Osteoblast (primary cell): ENCODE results near the gene KCNQ1. TPM values are rescaled to one million over a fixed set of nuclear protein-coding genes. Genes with fewer than 3 reads are reported as not detected.

Experiments
- DNase-seq: peaks from one replicate; pipeline ENCODE4 v3.0.0; 2011; ENCODE audit warnings: low spot score, mixed read lengths; ENCODE audit not compliant: insufficient read length; ENCODE audit errors: missing footprints
- H2AFZ ChIP-seq: 2 replicates; pipeline ENCODE4 v1.6.0; 2011; ENCODE audit warnings: mild to moderate bottlenecking, low read length
- H3K27ac ChIP-seq: 2 replicates; pipeline ENCODE4 v1.5.1; 2011; ENCODE audit warnings: mild to moderate bottlenecking, low read depth, low read length, moderate library complexity
- H3K27me3 ChIP-seq: 2 replicates; pipeline ENCODE4 v1.6.0; 2012; ENCODE audit warnings: mild to moderate bottlenecking, control low read depth, inconsistent platforms, low read length, moderate library complexity; ENCODE audit not compliant: insufficient read depth
- H3K36me3 ChIP-seq: 2 replicates; pipeline ENCODE4 v1.5.1; 2011; ENCODE audit warnings: mild to moderate bottlenecking, low read length, control low read depth, moderate library complexity; ENCODE audit not compliant: insufficient read depth
- H3K4me1 ChIP-seq: 2 replicates; pipeline ENCODE4 v1.5.1; 2011; ENCODE audit warnings: mild to moderate bottlenecking, low read length, control low read depth, moderate library complexity; ENCODE audit not compliant: insufficient read depth
- H3K4me2 ChIP-seq: 2 replicates; pipeline ENCODE4 v1.6.0; 2011; ENCODE audit warnings: mild to moderate bottlenecking, low read length; ENCODE audit not compliant: insufficient read depth
- H3K4me3 ChIP-seq: fragments of 200-600 bp; sonication (generic); 3 replicates; pipeline ENCODE4 v1.5.1; 2012; ENCODE audit warnings: mild to moderate bottlenecking, low read length, inconsistent platforms; ENCODE audit not compliant: insufficient read depth
- H3K79me2 ChIP-seq: 2 replicates; pipeline ENCODE4 v1.6.0; 2012; ENCODE audit warnings: mild to moderate bottlenecking, low read length, control low read depth, inconsistent platforms; ENCODE audit not compliant: insufficient read depth
- H3K9me3 ChIP-seq: 2 replicates; pipeline ENCODE4 v1.5.1; 2011; ENCODE audit warnings: low read depth, low read length, control low read depth
- H4K20me1 ChIP-seq: 2 replicates; pipeline ENCODE4 v1.6.0; 2012; ENCODE audit warnings: mild to moderate bottlenecking, low read length, control low read depth; ENCODE audit not compliant: insufficient read depth
- total RNA-seq: library from RNA; depleted of rRNA; stranded (reverse); fragments of >200 nt; gene quantifications from 2 replicates; pipeline ENCODE4 v1.2.3, GENCODE V29; 2012
- TF ChIP-seq, protein P1 (sequence below): IDR thresholded peaks from 2 replicates; pipeline ENCODE4 v1.5.1; 2011; ENCODE audit warnings: mild to moderate bottlenecking, low read depth, low read length, moderate library complexity; ENCODE audit errors: extremely low read depth

Gene KCNQ1
- total RNA-seq, 1 donor: not detected

- Histone ChIP-seq H3K4me3 (no peak overlapping the region), H2AFZ (no peak overlapping the region), H3K9me3 (no peaks in the 10 kb centered on the region), H3K4me2 (no peak overlapping the region), H3K27me3 (no peaks in the 10 kb centered on the region), H3K36me3 (no peaks in the 10 kb centered on the region), H3K4me1 (peaks cover 7% of the 10 kb centered on the region), H4K20me1 (no peaks in the 10 kb centered on the region), H3K27ac (no peak overlapping the region), H3K79me2 (no peaks in the 10 kb centered on the region)
- TF ChIP-seq, protein P1, sequence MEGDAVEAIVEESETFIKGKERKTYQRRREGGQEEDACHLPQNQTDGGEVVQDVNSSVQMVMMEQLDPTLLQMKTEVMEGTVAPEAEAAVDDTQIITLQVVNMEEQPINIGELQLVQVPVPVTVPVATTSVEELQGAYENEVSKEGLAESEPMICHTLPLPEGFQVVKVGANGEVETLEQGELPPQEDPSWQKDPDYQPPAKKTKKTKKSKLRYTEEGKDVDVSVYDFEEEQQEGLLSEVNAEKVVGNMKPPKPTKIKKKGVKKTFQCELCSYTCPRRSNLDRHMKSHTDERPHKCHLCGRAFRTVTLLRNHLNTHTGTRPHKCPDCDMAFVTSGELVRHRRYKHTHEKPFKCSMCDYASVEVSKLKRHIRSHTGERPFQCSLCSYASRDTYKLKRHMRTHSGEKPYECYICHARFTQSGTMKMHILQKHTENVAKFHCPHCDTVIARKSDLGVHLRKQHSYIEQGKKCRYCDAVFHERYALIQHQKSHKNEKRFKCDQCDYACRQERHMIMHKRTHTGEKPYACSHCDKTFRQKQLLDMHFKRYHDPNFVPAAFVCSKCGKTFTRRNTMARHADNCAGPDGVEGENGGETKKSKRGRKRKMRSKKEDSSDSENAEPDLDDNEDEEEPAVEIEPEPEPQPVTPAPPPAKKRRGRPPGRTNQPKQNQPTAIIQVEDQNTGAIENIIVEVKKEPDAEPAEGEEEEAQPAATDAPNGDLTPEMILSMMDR: no peak
- peak; percentile 83 for DNase-seq
Observed at GRCh38 chr11:2734181-2735052, 289.6 kb downstream of the KCNQ1 start.

DNA sequence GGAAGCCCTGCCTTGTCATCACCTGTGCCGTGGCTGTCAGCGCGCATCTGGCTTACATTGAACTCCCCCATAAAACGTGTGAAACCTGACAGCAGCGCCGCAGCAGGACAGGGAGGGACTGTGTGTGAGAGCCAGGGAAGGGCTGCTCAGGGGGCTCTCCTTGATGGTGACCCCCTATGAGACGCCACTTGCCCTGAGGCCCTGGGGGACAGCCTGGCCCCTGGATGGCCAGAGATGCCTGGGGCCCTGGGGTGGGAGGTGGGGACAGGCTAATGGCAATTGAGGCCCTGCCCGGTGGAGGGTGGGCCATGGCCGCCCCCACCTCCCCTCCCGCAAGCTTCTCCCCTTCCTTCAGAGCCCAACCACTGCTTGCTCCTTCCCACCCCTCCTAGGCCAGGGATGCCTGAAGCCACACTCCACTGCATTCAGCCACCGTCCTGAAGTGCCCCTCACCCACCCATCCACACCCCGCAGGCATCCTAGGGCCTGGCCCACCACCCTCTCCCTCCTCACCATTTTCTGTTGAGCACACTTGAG, 290.3 kb downstream of the KCNQ1 start:
- TF ChIP-seq, protein P1: no peak
- Histone ChIP-seq H3K27me3 (no peaks in the 10 kb centered on the region), H2AFZ (no peak overlapping the region), H3K79me2 (no peaks in the 10 kb centered on the region), H3K4me3 (no peak overlapping the region), H3K9me3 (no peaks in the 10 kb centered on the region), H3K36me3 (no peaks in the 10 kb centered on the region), H4K20me1 (no peaks in the 10 kb centered on the region), H3K4me2 (no peak overlapping the region), H3K27ac (no peak overlapping the region), H3K4me1 (peaks cover 7% of the 10 kb centered on the region)
- peak; percentile 86 for DNase-seq

GRCh38 chr11:2736577-2737225, 291.9 kb downstream of the KCNQ1 start:
- Histone ChIP-seq H3K4me2 (no peak overlapping the region), H3K27me3 (no peaks in the 10 kb centered on the region), H3K79me2 (no peaks in the 10 kb centered on the region), H3K9me3 (no peaks in the 10 kb centered on the region), H3K27ac (no peak overlapping the region), H3K4me1 (peaks cover 13% of the 10 kb centered on the region), H4K20me1 (no peaks in the 10 kb centered on the region), H3K4me3 (no peak overlapping the region), H2AFZ (no peak overlapping the region), H3K36me3 (no peaks in the 10 kb centered on the region)
- TF ChIP-seq, protein P1: no peak
- peak; percentile 76 for DNase-seq

GRCh38 chr11:2737226-2737590, 292.4 kb downstream of the KCNQ1 start:
- Histone ChIP-seq H4K20me1 (no peaks in the 10 kb centered on the region), H3K79me2 (no peaks in the 10 kb centered on the region), H3K27ac (no peak overlapping the region), H2AFZ (no peak overlapping the region), H3K36me3 (no peaks in the 10 kb centered on the region), H3K9me3 (no peaks in the 10 kb centered on the region), H3K4me2 (no peak overlapping the region), H3K27me3 (no peaks in the 10 kb centered on the region), H3K4me3 (no peak overlapping the region), H3K4me1 (peaks cover 18% of the 10 kb centered on the region)
- TF ChIP-seq, protein P1: no peak
- DNase-seq: peak; percentile 94
